ENCODE measurements around the gene COL6A3.

Gene COL6A3, protein sequence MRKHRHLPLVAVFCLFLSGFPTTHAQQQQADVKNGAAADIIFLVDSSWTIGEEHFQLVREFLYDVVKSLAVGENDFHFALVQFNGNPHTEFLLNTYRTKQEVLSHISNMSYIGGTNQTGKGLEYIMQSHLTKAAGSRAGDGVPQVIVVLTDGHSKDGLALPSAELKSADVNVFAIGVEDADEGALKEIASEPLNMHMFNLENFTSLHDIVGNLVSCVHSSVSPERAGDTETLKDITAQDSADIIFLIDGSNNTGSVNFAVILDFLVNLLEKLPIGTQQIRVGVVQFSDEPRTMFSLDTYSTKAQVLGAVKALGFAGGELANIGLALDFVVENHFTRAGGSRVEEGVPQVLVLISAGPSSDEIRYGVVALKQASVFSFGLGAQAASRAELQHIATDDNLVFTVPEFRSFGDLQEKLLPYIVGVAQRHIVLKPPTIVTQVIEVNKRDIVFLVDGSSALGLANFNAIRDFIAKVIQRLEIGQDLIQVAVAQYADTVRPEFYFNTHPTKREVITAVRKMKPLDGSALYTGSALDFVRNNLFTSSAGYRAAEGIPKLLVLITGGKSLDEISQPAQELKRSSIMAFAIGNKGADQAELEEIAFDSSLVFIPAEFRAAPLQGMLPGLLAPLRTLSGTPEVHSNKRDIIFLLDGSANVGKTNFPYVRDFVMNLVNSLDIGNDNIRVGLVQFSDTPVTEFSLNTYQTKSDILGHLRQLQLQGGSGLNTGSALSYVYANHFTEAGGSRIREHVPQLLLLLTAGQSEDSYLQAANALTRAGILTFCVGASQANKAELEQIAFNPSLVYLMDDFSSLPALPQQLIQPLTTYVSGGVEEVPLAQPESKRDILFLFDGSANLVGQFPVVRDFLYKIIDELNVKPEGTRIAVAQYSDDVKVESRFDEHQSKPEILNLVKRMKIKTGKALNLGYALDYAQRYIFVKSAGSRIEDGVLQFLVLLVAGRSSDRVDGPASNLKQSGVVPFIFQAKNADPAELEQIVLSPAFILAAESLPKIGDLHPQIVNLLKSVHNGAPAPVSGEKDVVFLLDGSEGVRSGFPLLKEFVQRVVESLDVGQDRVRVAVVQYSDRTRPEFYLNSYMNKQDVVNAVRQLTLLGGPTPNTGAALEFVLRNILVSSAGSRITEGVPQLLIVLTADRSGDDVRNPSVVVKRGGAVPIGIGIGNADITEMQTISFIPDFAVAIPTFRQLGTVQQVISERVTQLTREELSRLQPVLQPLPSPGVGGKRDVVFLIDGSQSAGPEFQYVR (N-terminal part only)

DNA sequence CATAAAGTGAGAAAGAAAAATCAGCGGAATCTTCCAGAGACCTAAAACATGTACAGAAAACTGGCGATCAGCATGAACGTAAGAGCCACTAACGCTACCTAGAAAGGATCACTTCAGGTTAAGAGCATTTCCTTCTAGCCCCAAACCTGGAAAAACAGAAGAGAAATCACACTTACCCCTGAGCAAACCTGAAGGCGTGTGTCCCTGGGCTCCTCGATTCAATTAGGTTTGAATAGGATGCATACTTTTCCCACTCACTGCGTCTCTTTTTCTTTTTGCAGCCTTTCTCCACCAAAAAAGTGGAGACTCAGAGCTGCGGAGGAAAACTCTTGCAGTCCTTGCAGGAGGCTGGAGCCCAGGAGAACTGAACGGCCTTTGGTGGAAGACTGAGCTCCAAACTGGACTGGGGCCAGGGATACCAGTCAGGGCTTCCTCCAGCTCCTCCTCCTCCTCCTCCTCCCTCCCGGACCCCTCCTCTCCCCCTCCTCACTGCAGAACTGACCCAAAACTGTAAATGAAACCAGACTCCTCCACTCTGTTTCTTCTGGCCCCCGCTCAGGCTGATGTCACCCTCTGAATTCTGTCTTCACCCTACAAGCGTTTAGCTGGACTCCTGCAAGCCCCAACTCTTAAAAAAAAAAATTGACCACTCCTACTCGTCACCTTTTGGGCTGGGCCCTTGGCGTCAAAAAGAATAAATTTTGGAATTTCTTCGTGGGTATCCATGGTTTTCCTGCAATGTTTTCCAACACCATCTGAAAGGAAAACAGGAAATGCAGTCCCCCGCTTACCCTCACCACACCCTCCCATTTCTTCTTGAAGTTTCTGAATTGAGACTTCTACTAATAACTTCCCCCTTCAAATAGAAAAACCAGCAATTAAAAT is at the start of gene COL6A3:
Gene COL6A3 (minus strand): TSS at position 388 of the 885 bp plus-strand sequence. CDS start 17,347 bp downstream, outside the sequence.
- DNase-seq (ENCODE audit: low read depth), result no peak

DNA sequence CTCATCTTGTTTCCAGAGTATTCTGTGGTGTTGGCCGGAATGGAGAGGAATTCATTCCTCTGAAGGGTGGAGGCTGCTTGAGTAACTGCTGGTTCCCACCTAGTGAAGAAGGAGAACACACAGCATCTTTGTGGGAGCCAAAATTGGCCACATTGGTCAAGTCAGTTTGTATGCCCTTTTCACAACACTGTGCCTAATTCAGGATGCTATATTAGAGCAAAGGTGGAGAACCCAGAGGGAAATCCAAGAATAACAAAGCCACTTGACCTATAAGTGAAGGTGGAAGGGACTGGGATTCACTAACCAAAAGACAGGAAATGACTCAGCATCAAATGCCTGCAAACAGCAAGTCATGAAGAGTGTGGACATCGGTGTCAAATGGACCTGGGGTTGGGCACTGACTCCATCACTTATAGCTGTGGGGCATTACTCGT is 45.8 kb upstream of the COL6A3 start:
- DNase-seq (ENCODE audit: low read depth), result no peak

DNA sequence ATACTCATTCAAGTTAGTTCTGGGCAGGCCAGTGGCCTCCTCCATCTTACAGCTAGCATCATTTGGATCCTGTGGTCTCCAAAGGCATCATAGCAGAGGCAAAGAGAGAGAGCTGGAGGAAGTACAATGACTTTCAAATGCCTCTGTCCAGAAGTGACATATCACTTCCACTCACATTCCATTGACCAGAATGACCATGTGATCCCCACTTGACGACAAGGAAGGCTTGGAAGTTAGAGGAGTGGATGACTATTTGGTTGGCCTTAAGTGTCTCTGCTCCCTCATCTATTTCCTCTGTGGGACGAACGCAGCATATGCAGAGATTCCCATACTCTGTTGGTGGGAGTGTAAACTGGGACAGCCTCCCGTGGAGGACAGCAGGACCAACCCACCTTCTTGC is 45.3 kb upstream of the COL6A3 start:
- no peak for DNase-seq (ENCODE audit: low read depth)

DNA sequence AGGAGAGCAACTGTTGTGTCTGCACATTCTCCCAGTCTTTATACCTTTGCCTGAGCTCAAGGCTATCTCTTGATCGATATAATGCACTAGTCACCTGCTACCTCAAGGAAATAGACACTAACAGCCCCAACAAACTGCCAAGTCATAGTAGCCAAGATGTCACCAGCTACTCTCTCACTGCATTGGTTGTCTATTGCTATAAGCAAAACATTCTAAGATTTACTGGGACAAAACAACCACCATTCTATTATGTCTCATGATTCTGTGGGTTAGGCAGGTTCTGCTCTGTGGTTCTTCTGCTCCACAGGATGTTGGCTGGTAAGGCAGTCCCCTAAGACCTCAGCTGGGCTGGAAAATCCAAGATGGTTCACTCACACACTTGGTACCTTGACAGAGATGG is 44.6 kb upstream of the COL6A3 start:
- no peak for DNase-seq (ENCODE audit: low read depth)

DNA sequence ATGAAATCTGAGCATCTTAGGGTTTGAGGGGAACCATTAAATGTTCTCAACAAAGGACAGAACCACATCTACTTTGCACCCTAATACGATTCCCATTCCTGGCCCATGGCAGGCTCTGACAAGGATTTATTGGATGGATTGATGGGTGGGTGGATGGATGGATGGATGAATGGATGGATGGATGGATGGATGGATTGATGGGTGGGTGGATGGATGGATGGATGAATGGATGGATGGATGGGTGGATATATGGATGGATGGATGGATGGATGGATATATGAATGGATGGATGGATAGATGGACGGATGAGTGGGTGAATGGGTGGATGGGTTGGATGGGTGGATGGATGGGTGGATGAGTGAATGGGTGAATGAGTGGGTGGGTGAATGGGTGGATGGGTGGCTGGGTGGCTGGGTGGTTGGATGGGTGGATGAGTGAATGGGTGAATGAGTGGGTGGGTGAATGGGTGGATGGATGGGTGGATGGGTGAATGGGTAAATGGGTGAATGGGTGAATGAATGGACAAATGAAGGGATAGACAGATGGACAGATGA is 43.5 kb upstream of the COL6A3 start:
- DNase-seq (ENCODE audit: low read depth), result no peak

DNA sequence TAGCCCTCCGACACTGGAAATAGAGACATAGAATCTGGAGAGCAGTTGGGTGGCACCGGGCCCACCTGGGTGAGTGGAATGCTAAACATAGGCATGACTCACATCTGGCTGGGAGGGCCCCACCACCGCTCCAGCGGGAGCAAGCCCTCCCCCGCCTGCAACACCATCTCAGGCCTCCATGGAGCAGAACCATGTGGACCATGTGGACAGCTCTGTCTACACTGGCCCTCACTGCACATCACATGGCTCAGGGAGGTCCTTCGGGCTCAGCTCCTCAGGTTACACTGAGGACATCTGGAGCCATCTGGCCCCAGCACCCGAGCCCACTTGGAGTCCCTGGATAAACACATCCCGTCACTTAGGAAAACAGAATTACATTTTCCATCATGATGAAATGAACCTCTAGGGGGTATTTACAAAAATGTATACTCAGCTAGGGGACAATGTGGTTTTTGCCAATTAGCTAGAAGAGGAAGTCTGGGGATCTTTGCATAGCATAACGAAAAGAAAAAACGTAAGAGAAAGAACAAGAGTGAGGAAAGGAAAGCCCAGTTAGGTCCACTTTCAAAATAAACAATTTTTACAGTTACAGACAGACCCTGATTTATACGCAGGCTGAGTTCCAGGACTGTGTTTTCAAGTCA is 42.4 kb upstream of the COL6A3 start:
- no peak for DNase-seq (ENCODE audit: low read depth)

DNA sequence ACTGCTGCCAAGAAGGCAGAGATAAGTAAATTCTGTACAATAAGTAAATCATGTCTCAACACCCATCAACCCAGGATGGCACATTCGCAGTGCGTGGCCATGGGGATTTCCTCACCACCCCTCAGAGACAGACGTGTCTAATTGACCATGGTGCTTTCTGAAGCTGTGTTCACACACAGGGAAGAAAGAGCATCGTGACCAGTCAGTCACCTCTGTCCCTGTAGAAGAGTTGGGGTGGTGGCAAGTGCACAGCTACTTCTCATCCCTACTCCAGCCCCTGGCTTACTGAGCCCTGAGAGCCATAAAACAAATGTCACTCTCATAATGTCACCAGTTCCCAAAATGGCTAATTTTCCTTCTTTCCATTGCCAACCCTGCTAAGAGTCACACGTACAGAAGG is 41.8 kb upstream of the COL6A3 start:
- DNase-seq (ENCODE audit: low read depth), result no peak

DNA sequence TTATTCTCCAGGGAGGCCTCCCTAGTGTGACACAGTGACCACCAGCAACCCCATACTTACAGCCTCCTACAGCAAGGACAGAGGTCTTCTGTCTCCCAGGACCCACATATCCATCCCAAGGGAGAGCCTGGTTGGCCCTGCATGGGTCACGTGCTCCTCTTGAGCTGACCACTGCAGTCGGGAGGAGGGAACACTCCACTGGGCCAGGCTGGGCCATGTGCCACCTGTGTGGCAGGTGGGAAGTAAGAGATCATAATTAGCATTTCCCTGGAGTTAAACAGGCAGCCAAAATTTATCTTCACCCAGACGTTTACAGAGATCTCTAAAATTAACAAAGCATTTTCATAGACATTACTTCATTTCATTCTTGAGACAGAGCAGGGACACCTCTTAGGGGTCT is 39.7 kb upstream of the COL6A3 start:
- DNase-seq (ENCODE audit: low read depth), result no peak

DNA sequence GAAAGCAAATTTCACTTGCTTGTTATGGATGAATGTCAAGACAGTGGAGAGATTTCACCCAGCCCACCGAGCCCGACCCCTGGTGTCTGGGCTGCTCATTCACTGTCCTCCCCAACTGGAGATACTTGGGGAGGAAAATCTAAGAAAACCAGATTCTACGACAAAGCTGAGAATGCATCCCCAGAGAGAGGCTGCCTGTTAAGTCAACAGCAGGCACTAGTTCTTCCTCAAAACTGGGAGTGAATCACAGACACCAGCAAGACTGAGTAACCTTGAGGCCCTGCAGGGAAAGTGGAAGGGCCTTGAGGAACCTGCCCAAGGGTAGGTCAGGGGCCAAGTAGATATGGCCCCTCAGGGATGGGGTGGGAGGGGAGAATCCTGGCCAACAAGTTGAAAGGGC is 38.9 kb upstream of the COL6A3 start:
- DNase-seq (ENCODE audit: low read depth), result no peak

DNA sequence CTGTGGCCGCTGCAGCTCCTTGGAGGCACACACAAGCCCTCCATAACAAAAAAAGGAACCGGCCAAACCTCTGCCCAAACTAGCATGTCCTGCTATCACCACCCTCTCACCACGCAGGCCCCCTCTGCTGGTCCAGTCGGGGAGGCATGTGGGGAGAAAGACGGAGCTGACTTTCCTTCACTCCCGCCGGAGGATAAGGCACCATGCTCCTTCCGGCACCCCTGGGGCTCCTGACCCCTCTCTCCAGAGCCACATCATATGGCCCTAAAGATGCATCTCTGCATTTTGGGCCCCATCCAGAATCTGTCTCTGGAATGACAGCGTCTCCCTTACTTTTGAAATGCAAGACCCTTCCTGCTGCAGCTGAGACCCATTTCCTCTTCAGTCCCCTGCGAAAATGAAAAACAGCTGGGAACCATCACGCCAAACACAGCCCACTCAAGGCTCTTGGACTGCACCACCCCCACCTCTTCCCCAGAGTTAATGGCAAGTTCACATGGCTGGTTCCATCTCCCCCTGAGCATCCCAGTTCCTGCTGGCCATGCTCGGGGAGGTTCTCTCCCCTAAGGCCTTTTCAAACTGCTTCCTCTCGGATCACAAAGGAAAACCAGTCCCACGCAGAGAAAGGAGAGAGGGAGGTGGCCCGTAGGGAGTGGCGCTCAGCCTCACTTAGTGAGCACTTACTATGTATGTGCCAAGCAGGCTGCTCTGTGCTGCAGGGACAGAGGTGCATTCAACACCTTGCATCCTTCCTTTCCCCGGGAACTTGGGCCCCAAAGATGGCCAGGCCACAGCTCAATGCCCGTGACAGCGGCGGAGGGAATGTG is 37.9 kb upstream of the COL6A3 start:
- no peak for DNase-seq (ENCODE audit: low read depth)

DNA sequence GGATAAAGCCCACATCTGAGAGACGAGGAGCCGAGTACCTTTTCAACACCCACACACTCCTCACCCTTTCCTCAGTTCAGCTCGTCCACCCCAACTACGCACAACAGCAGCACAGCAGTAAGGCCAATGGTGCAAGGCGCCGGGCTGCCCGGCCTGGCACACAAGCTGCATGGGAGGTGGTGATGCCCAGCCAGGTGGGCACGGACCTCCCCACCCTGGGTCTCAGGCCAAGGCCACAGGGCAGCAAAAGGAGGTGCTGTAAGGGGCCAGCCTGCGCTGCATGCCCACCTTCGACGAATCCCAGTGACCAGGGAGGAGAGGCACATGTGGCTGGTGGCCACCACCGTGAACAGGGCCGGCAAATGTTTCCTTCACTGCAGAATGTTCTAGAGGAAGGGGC is 36.6 kb upstream of the COL6A3 start:
- DNase-seq (ENCODE audit: low read depth), result no peak

DNA sequence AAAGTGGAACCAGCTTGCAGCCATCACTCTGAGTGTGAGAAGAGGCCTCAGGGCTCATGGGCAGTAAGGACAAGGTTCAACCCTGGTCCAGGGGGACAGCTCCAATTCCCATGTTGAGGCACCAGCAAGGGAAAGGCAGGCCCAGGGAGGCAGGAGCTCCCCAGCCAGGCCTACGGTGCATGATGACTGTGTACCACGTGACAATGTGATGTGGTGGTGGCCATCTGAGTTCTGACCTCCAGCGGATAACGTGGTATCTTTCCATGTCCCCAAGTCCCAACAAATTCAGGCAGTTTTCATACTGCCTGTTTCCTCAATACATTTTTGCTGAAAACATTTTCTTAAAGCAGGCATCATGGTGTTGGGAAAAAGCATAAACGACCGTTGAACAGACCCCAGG is 36.1 kb upstream of the COL6A3 start:
- no peak for DNase-seq (ENCODE audit: low read depth)

DNA sequence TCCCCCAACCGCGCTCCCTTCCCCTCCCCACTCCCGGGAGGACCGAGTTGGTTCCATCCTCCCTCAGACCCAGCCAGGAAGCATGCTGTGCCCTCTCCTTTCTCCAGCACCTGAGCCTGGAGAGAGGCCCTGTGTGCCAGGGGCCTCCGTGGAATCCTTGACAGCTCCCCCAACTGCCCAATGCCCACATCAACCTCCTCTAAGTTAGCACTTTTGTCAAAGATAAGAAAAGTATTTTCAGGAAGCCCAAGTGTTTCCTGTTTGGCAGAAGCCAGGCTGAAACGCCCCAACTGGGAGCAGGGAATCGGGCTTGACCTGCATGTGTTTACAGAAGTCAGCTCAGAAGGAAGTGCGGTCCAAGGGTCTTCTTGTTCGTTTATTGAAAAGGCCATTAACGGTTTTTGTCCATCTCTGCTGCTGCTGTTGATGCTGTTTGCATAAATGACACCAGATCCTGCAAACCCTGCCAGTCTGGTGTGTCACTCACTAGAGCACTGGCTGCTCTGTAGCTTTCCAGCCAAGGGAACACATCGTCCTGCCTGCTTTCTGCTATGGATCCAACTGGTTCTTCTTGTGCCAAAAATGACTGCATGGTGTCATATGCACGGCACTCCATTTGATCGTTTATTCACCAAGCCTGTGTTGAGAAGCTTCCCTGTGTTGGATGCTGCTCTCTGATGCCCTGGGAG is 35.4 kb upstream of the COL6A3 start:
- no peak for DNase-seq (ENCODE audit: low read depth)

DNA sequence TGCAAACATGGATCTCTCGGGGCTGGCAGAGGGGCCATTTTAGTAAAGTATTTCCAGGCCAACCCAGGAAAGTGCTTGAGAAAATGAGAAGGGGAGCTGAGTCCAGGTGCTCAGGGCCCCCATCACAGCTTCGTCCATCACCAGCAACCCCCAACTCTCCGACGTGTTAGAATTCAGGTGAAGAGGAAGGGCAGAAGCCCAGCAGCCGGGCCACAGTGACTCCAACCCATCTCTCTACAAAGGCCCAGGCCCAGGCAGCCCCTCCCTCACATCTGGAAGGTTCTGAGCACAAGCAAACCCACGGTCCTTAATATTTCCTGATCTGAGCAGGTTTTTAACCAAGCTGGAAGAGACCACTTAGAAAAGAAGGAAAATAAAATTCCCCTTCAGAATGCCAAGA is 34.7 kb upstream of the COL6A3 start:
- DNase-seq (ENCODE audit: low read depth), result no peak

DNA sequence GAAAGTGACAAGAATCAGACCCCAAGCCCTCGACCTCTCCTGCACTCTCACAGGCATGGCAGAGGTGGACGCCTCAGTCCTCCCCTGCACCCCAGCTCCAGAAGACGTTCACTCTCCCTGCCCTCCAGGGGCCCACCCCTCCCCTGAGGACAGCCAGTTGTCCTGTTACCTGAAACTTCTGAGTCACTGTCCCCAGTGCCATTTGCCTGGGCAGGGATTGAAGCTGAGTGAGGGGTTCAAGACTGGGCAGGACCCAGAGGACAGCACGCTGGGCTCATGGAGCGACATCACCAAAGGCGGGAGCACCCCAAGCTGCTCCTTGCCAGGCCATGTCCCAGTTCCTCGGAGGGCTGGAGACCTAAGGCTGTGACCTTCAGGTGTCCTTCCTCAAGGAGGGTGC is 34.2 kb upstream of the COL6A3 start:
- DNase-seq (ENCODE audit: low read depth), result no peak

DNA sequence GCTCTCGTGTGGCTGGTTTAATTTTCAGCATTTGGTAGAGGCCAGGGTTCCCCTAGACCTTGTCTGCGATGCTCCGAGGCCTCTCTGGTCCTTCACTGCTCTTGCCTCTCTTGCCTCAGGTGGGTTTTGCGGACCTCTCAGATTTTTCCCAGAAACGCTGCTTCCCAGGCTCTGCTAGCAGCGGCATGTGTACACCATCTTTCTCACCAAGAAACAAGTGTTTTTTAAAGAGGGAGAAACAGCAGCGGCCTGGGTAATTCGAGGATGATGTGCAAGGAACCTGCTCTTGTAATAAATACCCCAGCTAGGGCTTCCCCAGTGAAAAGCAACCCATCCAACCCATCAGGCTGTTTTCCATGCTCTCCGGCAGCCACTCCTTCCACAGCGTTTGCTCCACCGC is 33.5 kb upstream of the COL6A3 start:
- DNase-seq (ENCODE audit: low read depth), result no peak

DNA sequence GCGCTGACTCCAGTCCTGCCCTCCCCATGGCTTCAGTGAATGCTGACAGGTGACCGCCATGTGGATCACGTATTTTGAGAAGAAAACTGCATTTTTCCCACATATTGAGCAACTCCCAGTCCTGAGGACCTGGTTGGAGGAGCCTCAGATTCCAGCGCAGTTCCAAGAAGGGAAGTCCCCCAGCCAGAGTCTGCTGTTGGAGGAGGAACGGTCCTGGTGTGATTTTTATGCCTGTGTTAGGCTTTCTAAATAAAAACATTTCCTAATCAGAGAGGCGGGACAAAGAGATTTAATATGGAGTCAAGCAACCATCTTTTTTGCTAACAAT is 32.3 kb upstream of the COL6A3 start:
- no peak for DNase-seq (ENCODE audit: low read depth)

DNA sequence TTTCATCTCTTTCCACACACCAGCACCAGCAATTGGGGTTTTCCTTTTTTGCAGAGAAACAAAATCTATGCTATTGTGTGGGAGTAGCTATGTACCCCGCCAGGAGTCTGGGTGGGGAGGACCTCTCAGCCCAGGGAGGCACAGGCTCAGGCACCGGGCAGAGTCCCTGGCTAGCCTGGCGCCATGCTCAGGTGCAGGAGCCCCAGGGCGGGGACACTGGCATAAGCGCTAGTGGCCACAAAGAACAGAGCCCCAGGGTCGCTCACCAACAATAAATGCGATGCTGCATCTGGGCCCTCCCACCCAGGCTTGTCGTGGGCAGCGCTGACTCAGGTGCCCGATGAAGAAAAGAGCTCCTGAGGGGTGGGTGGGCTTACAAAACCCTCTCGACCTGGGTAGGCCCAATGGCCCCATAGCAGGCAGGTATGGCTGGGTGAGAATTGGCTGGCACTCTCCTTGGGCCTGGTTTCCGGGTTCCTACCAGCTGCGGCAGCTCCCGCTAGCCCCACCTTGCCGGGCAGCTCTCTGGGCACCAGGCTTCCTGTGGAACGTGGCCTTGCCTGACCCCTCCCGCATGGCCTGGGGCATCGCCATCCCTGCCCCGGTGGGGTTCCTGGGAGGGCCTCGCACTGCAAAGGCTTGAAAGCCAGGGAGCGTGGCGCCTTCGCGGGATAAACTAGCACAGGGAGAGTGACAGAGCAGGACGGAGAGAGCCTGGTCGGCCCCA is 31.8 kb upstream of the COL6A3 start:
- DNase-seq (ENCODE audit: low read depth), result no peak

DNA sequence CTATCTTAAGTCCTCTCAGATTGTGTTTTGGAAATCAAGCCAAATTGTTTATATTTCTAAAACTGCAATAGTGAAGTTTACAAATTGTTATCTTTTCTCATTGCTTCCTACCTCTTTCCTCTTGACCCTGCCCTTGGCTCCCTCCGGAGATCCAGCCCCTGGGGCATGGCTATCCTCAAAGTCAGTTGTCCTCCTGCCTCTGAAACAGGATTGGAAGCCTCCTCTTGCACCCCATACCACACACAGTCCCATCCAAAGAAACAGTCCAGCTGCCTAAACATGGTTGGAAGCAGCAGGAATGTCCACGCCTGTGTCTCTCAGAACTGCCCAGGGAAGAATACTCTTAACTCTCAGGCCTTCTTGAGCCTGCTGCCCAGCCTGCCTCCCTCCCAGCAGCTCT is 30.1 kb upstream of the COL6A3 start:
- no peak for DNase-seq (ENCODE audit: low read depth)
